ENCODE results near the gene NUAK2. TPM values are rescaled to one million over a fixed set of nuclear protein-coding genes. Genes with fewer than 3 reads are reported as not detected.

The NUAK2 gene
- total RNA-seq, 1 donor from 2014 or later: 1.7 TPM

- DNase-seq (ENCODE audit: low spot score): no peak
- no peak for ATAC-seq
Observed at GRCh38 chr1:205348554-205349487, 27.3 kb upstream of the NUAK2 start.

- DNase-seq (ENCODE audit: low spot score) (no peak), ATAC-seq (no peak)
Observed at GRCh38 chr1:205346956-205347574, 25.5 kb upstream of the NUAK2 start.

GRCh38 chr1:205345761-205346160 lies 24.2 kb upstream of the NUAK2 start:
- DNase-seq (ENCODE audit: low spot score) (no peak), ATAC-seq (no peak)

GRCh38 chr1:205344066-205344928 lies 22.8 kb upstream of the NUAK2 start:
- peak; percentile 59 for ATAC-seq
- DNase-seq (ENCODE audit: low spot score): no peak

- ATAC-seq (peak; percentile 32), DNase-seq (ENCODE audit: low spot score) (no peak)
Observed at GRCh38 chr1:205343431-205344065, 22.0 kb upstream of the NUAK2 start.

GRCh38 chr1:205342986-205343385 lies 21.4 kb upstream of the NUAK2 start:
- ATAC-seq (no peak), DNase-seq (ENCODE audit: low spot score) (no peak)

GRCh38 chr1:205340676-205341075 lies 19.1 kb upstream of the NUAK2 start:
- ATAC-seq (no peak), DNase-seq (ENCODE audit: low spot score) (no peak)

- ATAC-seq: no peak
- no peak for DNase-seq (ENCODE audit: low spot score)
Observed at GRCh38 chr1:205339717-205340116, 18.2 kb upstream of the NUAK2 start.

- DNase-seq (ENCODE audit: low spot score) (no peak), ATAC-seq (no peak)
Observed at GRCh38 chr1:205339197-205339702, 17.7 kb upstream of the NUAK2 start.

- ATAC-seq (no peak), DNase-seq (ENCODE audit: low spot score) (no peak)
Observed at GRCh38 chr1:205338011-205338410, 16.5 kb upstream of the NUAK2 start.

GRCh38 chr1:205337481-205337880 lies 15.9 kb upstream of the NUAK2 start:
- DNase-seq (ENCODE audit: low spot score): no peak
- no peak for ATAC-seq

- peak; percentile 99 for ATAC-seq
- peak; percentile 76 for DNase-seq (ENCODE audit: low spot score)
Observed at GRCh38 chr1:205335692-205336091, 14.1 kb upstream of the NUAK2 start.

GRCh38 chr1:205332015-205332791 lies 10.7 kb upstream of the NUAK2 start:
- no peak for ATAC-seq

GRCh38 chr1:205330150-205330549 lies 8.6 kb upstream of the NUAK2 start:
- ATAC-seq (no peak), DNase-seq (ENCODE audit: low spot score) (no peak)

More at GRCh38 chr1:205332015-205332791, 10.7 kb upstream of the NUAK2 start:
- DNase-seq (ENCODE audit: low spot score): no peak

- no peak for DNase-seq (ENCODE audit: low spot score)
- no peak for ATAC-seq
Observed at GRCh38 chr1:205329719-205330118, 8.2 kb upstream of the NUAK2 start.

- no peak for ATAC-seq
- DNase-seq (ENCODE audit: low spot score): no peak
Observed at GRCh38 chr1:205328476-205328875, 6.9 kb upstream of the NUAK2 start.

- ATAC-seq: no peak
- no peak for DNase-seq (ENCODE audit: low spot score)
Observed at GRCh38 chr1:205326812-205327466, 5.4 kb upstream of the NUAK2 start.

- DNase-seq (ENCODE audit: low spot score) (peak; percentile 61), ATAC-seq (peak; percentile 47)
Observed at GRCh38 chr1:205325334-205325884, 3.9 kb upstream of the NUAK2 start.

GRCh38 chr1:205324781-205325180 lies 3.2 kb upstream of the NUAK2 start:
- no peak for ATAC-seq
- DNase-seq (ENCODE audit: low spot score): no peak

Data from left lobe of liver (tissue), 2 donors.